Mesenchymal stem cell (in vitro differentiated cells and primary cell): ENCODE data around the gene CIAO1.

Experiments used
- DNase-seq: peaks from one replicate; pipeline ENCODE4 v3.0.0-alpha.2; 2013
- H2AFZ ChIP-seq: one replicate; pipeline ENCODE4 v1.6.1; 2013; ENCODE audit warnings: low read depth, mild to moderate bottlenecking, control low read depth, inconsistent platforms, low read length, moderate library complexity
- H2AK5ac ChIP-seq: 2 replicates; pipeline ENCODE4 v1.6.1; 2013; ENCODE audit warnings: low read length, moderate library complexity, mild to moderate bottlenecking, inconsistent platforms; ENCODE audit not compliant: severe bottlenecking
- H2BK120ac ChIP-seq: one replicate; pipeline ENCODE4 v1.6.1; 2013; ENCODE audit warnings: low read depth, mild to moderate bottlenecking, inconsistent platforms, low read length, moderate library complexity
- H2BK12ac ChIP-seq, 2 experiments: one replicate each; pipeline ENCODE4 v1.6.1; 2013; ENCODE audit warnings: inconsistent platforms in 2 of 2, low read length in 2 of 2, mild to moderate bottlenecking in 2 of 2, moderate library complexity in 2 of 2, control low read depth in 1 of 2
- H2BK15ac ChIP-seq: one replicate; pipeline ENCODE4 v1.6.1; 2013; ENCODE audit warnings: mild to moderate bottlenecking, low read depth, inconsistent platforms; ENCODE audit not compliant: poor library complexity, severe bottlenecking
- H2BK5ac ChIP-seq: 2 replicates; pipeline ENCODE4 v1.6.1; 2013; ENCODE audit warnings: low read depth, mild to moderate bottlenecking, low read length, control low read depth, inconsistent platforms; ENCODE audit not compliant: poor library complexity, severe bottlenecking
- H3K14ac ChIP-seq, 2 experiments: one replicate each; pipeline ENCODE4 v1.6.1; 2013; ENCODE audit warnings: inconsistent platforms in 2 of 2, low read length in 2 of 2, control low read depth in 1 of 2, mild to moderate bottlenecking in 1 of 2, moderate library complexity in 1 of 2
- H3K18ac ChIP-seq, 2 experiments: one replicate each; pipeline ENCODE4 v1.6.1; 2013; ENCODE audit warnings: inconsistent platforms in 2 of 2, low read length in 2 of 2, control low read depth in 1 of 2, low read depth in 1 of 2, mild to moderate bottlenecking in 1 of 2
- H3K23ac ChIP-seq, 2 experiments: one replicate each; pipeline ENCODE4 v1.6.1; 2013; ENCODE audit warnings: inconsistent platforms in 2 of 2, low read length in 2 of 2, mild to moderate bottlenecking in 2 of 2, moderate library complexity in 2 of 2, control low read depth in 1 of 2
- H3K27ac ChIP-seq: 2 replicates; pipeline ENCODE4 v1.5.1; 2013; ENCODE audit warnings: mild to moderate bottlenecking, moderate library complexity, low read length, control low read depth, inconsistent platforms; ENCODE audit not compliant: poor library complexity, severe bottlenecking
- H3K27me3 ChIP-seq, 2 experiments: 2 replicates each; pipeline versions ENCODE4 v1.6.1 to v1.7.0; 2013; ENCODE audit warnings: low read length in 2 of 2, mild to moderate bottlenecking in 2 of 2, moderate library complexity in 2 of 2, control low read depth in 1 of 2, inconsistent platforms in 1 of 2; ENCODE audit not compliant: control insufficient read depth in 1 of 2, insufficient read depth in 1 of 2
- H3K36me3 ChIP-seq, 2 experiments: 2 replicates each; pipeline versions ENCODE4 v1.6.1 to v1.7.0; 2013; ENCODE audit warnings: low read length in 2 of 2, control low read depth in 1 of 2, inconsistent platforms in 1 of 2, low read depth in 1 of 2, mild to moderate bottlenecking in 1 of 2; ENCODE audit not compliant: insufficient read depth in 2 of 2, control insufficient read depth in 1 of 2
- H3K4ac ChIP-seq, 2 experiments: one replicate each; pipeline ENCODE4 v1.6.1; 2013; ENCODE audit warnings: inconsistent platforms in 2 of 2, low read length in 2 of 2, mild to moderate bottlenecking in 2 of 2, moderate library complexity in 2 of 2, control low read depth in 1 of 2, low read depth in 1 of 2
- H3K4me1 ChIP-seq: 2 replicates; pipeline ENCODE4 v1.6.1; 2013; ENCODE audit warnings: low read depth, low read length, control low read depth; ENCODE audit not compliant: control insufficient read depth, insufficient read depth
- H3K4me2 ChIP-seq: 2 replicates; pipeline ENCODE4 v1.6.1; 2013; ENCODE audit warnings: low read length, mild to moderate bottlenecking, inconsistent platforms; ENCODE audit not compliant: poor library complexity, severe bottlenecking
- H3K4me3 ChIP-seq, 2 experiments: 2 replicates each; pipeline versions ENCODE4 v1.5.1 to v1.7.0; 2013; ENCODE audit warnings: low read length in 2 of 2, mild to moderate bottlenecking in 2 of 2, control low read depth in 1 of 2, low read depth in 1 of 2; ENCODE audit not compliant: insufficient read depth in 1 of 2
- H3K79me1 ChIP-seq: replicated peaks from 2 replicates; pipeline ENCODE4 v1.6.1; 2013; ENCODE audit warnings: mild to moderate bottlenecking, control low read depth, low read length, inconsistent platforms; ENCODE audit not compliant: poor library complexity, severe bottlenecking
- H3K9ac ChIP-seq: 2 replicates; pipeline ENCODE4 v1.7.0; 2013; ENCODE audit warnings: mild to moderate bottlenecking, low read length, moderate library complexity
- H3K9me3 ChIP-seq: 2 replicates; pipeline ENCODE4 v1.7.0; 2013; ENCODE audit warnings: mild to moderate bottlenecking, low read length; ENCODE audit not compliant: control insufficient read depth
- H4K8ac ChIP-seq: one replicate; pipeline ENCODE4 v1.6.1; 2013; ENCODE audit warnings: inconsistent platforms, mild to moderate bottlenecking, low read length, moderate library complexity
- H4K91ac ChIP-seq: one replicate; pipeline ENCODE4 v1.6.1; 2013; ENCODE audit warnings: mild to moderate bottlenecking, low read length, inconsistent platforms
- WGBS: methylation state at CpG from one replicate; pipeline ENCODE4 v1.1.7; 2013; ENCODE audit warnings: mixed read lengths; 5-methylcytosine and 5-hydroxymethylcytosine counted together

Gene CIAO1

GRCh38 chr2:96274355-96275056 lies 8.5 kb downstream of the CIAO1 start:
- no peak overlapping the region for H3K4ac ChIP-seq
- H3K79me1 ChIP-seq: peaks cover 14% of the 10 kb centered on the region
- no peak overlapping the region for H3K4me2 ChIP-seq
- no peaks in the 10 kb centered on the region for H3K9me3 ChIP-seq
- no peak overlapping the region for H4K91ac ChIP-seq
- 81% methylated on average over 2 of the region's 7 CpGs for WGBS
- H3K27ac ChIP-seq: peak overlapping the region; percentile 8
- H3K9ac ChIP-seq: peak overlapping the region; percentile 15
- no peaks in the 10 kb centered on the region for H3K4me1 ChIP-seq
- H3K14ac ChIP-seq: no peak overlapping the region
- no peak overlapping the region for H3K4me3 ChIP-seq
- H2AFZ ChIP-seq: no peak overlapping the region
- no peak overlapping the region for H3K18ac ChIP-seq
- no peaks in the 10 kb centered on the region for H3K27me3 ChIP-seq
- no peak overlapping the region for H4K8ac ChIP-seq
- no peak overlapping the region for H2AK5ac ChIP-seq
- no peak overlapping the region for H2BK120ac ChIP-seq
- H2BK15ac ChIP-seq: no peak overlapping the region
- no peak overlapping the region for H2BK12ac ChIP-seq
- no peak overlapping the region for H2BK5ac ChIP-seq
- peaks cover 62 to 85% of the 10 kb centered on the region in 2 experiments for H3K36me3 ChIP-seq
- H3K23ac ChIP-seq: no peak overlapping the region
- DNase-seq: no peak

DNA sequence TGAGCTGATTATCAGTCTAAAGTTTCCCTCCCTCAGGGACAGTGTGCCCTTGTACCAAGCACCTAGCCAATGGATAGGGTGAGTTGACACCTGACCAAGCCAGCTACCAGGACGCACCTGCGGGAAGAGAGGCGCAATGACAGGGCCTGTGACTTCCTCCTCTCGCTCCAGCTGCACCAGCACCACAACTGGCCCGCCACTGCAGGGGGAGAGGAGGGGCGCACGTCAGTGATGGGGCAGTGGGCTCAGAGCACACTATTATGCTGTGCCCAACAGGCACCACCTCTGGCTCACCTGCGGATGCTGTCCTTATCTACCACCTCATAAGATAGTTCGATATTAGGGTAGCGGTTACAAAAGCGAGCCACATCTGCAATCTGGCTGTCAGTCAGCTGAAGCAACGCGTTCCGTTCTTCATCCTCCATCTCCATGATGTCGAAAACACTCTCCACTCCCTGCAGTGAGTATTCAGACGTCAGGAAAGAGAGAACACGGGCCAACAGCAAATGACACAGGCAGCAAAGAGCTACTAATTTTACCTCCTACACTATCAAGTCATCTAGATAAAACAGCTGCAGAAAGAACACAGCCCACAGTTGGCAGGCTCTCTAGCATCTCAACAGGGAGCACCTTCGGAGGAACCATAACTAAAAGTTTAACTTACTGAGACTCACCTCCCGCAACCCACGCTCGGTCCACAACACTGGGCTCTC lies 10.9 kb downstream of the CIAO1 start:
- no peaks in the 10 kb centered on the region for H3K9me3 ChIP-seq
- DNase-seq: no peak
- no peak overlapping the region for H3K23ac ChIP-seq
- H3K27ac ChIP-seq: no peak overlapping the region
- no peak overlapping the region for H3K14ac ChIP-seq
- no peak overlapping the region for H2BK15ac ChIP-seq
- no peak overlapping the region for H2AK5ac ChIP-seq
- no peak overlapping the region for H3K4me3 ChIP-seq
- no peak overlapping the region for H3K9ac ChIP-seq
- no peak overlapping the region for H2AFZ ChIP-seq
- no peak overlapping the region for H2BK120ac ChIP-seq
- 98% methylated on average over 21 of the region's 21 CpGs for WGBS
- no peak overlapping the region for H4K91ac ChIP-seq
- H2BK5ac ChIP-seq: no peak overlapping the region
- peaks cover 13% of the 10 kb centered on the region for H3K79me1 ChIP-seq
- no peak overlapping the region for H3K18ac ChIP-seq
- no peak overlapping the region for H2BK12ac ChIP-seq
- no peaks in the 10 kb centered on the region for H3K4me1 ChIP-seq
- H3K36me3 ChIP-seq: peaks cover 67 to 85% of the 10 kb centered on the region in 2 experiments
- H3K27me3 ChIP-seq: no peaks in the 10 kb centered on the region
- H4K8ac ChIP-seq: no peak overlapping the region
- no peak overlapping the region for H3K4me2 ChIP-seq
- no peak overlapping the region for H3K4ac ChIP-seq

- Histone ChIP-seq H3K79me1 (peaks cover 12% of the 10 kb centered on the region), H2BK120ac (no peak overlapping the region), H2BK12ac (no peak overlapping the region), H3K23ac (no peak overlapping the region), H3K4ac (no peak overlapping the region), H2BK5ac (no peak overlapping the region), H3K18ac (no peak overlapping the region), H3K27ac (no peak overlapping the region), H3K4me1 (no peaks in the 10 kb centered on the region), H4K91ac (no peak overlapping the region), H3K27me3 (no peaks in the 10 kb centered on the region), H2AK5ac (no peak overlapping the region), H3K4me3 (no peak overlapping the region), H3K9me3 (no peaks in the 10 kb centered on the region), H3K36me3 (peaks cover 93 to 98% of the 10 kb centered on the region in 2 experiments), H2AFZ (no peak overlapping the region), H3K14ac (no peak overlapping the region), H2BK15ac (no peak overlapping the region), H3K4me2 (no peak overlapping the region), H3K9ac (no peak overlapping the region), H4K8ac (no peak overlapping the region)
- WGBS: 98% methylated on average over 6 of the region's 6 CpGs
- no peak for DNase-seq
Measured at GRCh38 chr2:96287273-96287856, 21.3 kb downstream of the CIAO1 start.

- Histone ChIP-seq H2BK5ac (no peak overlapping the region), H2BK12ac (no peak overlapping the region), H4K8ac (no peak overlapping the region), H4K91ac (no peak overlapping the region), H3K4ac (no peak overlapping the region), H3K36me3 (peaks cover 73 to 98% of the 10 kb centered on the region in 2 experiments), H3K14ac (no peak overlapping the region), H2BK15ac (no peak overlapping the region), H3K27ac (no peak overlapping the region), H3K9me3 (no peaks in the 10 kb centered on the region), H3K23ac (no peak overlapping the region), H3K4me1 (no peaks in the 10 kb centered on the region), H3K18ac (no peak overlapping the region), H2BK120ac (no peak overlapping the region), H3K4me2 (no peak overlapping the region), H3K27me3 (no peaks in the 10 kb centered on the region), H3K79me1 (peaks cover 18% of the 10 kb centered on the region), H2AFZ (no peak overlapping the region), H2AK5ac (no peak overlapping the region), H3K9ac (no peak overlapping the region), H3K4me3 (no peak overlapping the region)
- DNase-seq: no peak
- 99% methylated on average over 5 of the region's 5 CpGs for WGBS
Measured at GRCh38 chr2:96291751-96292150, 25.7 kb downstream of the CIAO1 start.
